GM21619 (cell line): Measurements from ENCODE around the gene MAP3K10.

ENCODE experiments used
- ATAC-seq: cut with Tn5 transposase; IDR thresholded peaks from one replicate; pipeline ENCODE4 v1.9.1; 2021; ENCODE audit not compliant: unreplicated experiment

The MAP3K10 gene

DNA sequence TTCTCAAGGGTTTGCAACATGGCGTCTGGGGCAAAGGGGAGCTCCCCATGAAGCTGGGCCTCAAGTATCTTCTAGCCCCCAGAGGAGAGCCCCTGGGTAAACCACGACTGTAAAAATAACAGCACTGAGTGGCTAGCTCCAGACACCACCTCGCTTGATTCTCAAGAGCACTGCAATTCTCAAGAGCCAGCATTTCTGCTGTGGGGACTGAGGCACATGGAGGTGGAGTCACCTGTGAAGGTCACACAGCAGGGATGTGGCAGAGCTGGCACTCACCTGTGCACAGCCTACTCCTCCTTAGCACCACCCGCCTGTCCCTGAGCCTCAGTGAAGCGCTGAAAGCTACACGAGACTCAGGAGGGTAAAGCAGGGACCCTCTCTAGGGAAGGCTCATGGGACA is 56.0 kb downstream of the MAP3K10 start:
- ATAC-seq = no peak

DNA sequence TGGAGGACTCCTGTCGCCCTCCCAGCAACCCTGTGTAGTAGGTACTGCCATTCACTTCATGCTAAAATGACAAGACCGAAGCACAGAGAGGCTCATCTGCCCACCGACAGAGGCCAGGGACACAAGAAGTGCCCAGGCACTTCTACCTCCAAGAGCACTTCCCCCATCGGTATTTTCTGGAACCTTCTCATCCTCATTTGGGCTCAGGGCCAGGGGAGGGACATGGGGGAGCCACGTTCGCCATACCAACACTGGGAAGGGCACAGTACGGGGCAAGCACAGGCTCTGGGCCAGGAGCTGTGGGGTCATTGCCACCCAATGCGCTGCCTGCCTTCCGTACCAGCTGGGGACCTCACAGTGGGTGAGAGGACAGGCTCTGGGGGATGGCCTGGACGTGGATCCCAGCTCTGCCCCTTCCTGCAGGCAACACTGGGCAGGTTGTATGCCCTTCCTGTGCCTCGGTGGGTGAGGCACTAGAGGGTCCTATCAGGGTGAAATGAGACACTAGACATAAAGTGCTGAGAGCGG is 56.6 kb downstream of the MAP3K10 start:
- no peak for ATAC-seq

DNA sequence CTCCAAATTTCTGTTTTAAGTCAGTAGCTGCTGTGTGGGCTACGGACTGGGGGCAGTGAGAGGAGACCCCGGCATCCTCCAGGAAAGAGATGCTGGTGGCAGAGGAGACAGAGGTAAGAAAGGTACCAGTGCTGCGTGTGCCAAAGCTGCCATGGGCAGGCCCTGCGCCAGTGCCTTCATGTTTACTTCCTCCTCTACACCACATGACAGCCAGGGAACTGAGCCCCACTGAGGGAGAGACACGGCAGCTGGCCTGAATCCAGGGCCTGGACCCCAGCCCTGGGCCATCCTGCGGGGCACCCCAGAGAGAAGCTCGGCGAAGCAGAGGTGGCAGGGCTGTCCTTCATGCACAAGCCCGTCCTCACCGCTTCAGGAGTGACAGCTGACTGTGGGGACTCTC is 58.0 kb downstream of the MAP3K10 start:
- no peak for ATAC-seq

DNA sequence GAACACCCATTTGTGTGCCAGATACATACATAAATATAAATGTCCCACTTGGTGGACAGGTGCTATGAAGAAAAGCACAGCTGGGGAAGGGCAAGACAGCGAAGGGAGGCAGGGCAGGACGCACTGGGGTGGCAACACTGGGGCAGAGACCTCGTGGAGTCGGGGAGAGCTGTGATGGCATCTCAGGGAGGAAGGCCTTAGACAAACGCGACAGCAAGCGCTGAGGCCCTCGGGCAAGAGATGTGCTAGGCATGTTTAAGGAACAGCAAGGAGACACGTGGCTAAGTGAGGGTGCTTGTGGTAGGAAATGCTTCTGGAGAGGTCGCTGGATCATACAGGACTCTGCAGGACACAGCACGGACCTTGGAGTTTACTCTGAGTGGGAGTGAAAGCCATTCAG is 58.6 kb downstream of the MAP3K10 start:
- ATAC-seq = no peak

DNA sequence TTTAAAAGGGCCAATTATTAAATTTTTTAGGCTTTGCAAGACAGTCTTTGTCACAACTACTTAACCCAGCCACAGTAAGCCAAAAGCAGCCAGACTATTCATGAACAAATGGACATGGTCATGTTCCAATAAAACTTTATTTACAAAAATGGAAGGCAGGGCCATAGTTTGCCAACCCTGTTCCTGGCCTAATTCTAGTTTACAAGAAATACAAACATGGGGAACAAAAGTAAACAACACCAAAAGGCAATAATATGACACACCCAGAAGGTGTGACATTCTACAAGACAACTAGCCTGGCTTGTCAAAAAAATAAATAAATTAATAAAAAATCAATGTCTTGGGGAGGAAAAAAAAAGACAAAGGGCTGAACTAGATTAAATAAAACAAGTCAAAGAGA is 60.0 kb downstream of the MAP3K10 start:
- ATAC-seq = no peak

DNA sequence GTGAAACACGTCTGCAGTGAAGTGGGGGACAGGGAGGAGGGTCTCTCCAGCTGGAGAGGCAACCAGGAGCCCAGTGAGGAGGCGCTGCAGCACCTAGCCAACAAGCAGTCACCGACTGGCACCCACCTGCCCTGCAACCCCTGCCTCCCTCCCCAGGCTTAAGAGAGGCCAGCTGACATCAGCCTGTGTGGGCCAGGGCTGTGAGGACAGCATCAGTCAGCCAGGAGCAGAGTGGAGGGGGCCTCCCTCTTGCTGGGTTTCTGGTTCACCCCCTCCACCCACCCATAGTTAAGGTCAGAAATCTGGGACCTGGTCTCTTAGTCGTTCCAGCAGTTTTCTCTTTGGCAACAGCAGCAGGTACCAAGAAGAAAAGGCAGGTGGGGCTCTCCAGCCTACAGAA is 60.8 kb downstream of the MAP3K10 start:
- ATAC-seq = no peak

DNA sequence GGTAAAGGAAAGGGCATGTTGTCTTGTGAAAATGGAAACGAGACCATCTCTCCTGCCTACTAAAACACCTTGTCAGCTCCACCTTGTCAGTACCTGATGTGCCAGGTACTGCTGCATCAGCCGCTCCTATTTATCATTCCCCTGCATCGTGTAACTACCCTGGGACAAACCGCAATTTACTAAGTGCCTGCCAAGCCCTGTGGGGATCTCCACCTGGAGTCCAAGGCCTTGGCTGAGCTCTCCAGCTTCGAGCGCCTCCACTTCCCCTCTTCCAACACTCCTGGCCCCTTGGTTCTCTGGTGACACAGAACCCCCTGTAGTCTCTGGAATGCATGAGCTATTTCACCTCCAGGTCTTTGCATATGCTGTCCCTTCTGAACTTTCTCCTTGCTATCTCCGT is 61.2 kb downstream of the MAP3K10 start:
- no peak for ATAC-seq

DNA sequence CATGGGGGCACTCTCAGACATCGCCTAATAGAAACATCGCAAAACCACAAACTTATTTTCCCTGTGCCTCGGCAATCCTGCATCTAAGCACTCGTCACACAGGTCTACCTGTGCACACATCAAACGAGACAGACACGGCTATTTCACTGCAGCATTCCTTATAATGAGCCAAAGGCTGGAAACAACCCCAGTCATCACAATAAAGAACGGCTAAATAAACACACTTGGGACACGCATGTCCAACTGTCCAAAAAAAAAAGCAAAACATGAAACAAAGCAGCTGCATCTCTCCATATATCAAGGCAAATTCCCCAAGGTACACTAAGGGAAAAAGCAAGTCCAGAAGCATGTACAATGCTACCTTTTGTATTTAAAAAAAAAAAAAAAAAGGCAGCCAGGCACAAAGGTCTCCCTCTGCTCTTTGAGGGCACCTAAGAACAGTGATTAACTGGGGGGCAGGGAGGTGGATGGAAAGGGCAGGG is 62.4 kb downstream of the MAP3K10 start:
- ATAC-seq = no peak

DNA sequence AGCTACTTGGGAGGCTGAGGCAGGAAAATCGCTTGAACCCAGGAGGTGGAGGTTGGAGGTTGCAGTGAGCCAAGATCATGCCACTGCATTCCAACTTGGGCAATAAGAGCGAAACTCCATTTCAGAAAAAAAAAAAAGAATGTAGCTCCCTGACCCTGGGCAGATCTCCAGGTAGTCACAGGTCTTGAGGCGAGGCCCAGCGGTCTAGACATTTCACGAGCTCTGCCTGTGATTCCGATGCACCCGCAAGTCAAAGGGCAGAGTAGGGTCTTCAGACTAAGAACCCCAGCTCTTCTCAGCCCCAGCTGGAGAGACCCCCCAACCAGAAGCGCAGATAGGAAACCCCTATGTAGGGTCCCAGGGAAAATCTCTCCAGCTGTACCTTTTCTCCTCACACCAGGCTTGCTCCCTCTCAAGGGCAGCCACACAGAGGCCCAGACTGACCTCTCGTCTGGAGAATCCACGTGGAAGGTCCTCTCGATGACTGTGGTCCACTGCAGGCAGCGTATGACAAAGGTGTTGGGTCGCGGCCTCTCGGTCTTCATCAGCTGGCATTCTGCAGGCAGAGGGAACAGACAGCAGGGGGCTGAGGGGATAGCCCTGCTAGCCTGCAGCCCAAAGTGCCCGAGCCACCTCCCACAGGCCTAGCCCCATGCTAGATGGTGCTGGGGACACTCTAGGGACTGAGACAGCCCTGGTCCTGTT is 63.6 kb downstream of the MAP3K10 start:
- no peak for ATAC-seq

DNA sequence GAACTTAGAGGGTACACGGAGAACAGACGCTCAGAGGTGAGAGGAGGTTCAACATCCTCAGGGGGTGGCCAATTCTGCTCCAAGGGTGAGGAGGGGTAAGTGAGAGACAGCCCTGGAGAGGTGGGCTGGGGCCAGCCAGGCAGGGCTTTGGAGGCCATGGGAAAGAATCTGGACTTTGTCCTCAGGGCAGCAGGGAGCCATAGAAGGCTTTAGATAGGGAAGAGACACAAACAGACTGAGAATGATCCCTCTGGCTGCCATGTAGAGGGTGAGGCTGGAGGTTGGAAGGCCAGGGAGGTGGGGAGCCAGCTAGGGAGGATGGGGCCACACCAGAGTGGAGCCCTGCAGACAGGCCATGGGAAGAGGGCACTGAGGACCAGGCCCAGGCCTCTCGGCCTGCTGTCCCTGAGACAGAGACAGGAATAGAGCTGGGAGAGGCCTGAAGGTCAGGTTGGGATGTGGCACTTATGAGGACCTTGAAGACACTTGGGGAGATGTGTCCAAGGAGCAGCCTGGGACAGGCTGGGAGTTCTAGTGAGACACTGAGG is 64.5 kb downstream of the MAP3K10 start:
- ATAC-seq = no peak

DNA sequence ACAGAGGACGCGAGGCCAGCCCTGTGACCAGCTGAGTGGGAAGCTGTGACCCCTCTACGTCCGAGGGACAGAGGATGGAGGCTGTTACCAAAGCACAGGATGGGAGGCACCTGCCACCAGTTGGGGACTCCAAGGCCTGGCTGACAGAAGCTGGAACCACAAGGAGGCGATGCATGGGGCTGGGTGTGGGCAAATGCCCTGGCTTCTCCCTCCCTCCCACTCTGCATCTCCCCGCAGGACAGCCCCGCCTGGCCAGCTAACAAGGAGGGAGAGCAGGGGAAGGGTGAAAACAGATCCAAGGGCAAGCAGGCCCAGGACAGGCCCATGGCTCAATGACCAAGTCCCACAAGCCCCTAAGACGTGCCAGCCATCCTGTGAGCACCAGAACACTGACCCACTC is 65.3 kb downstream of the MAP3K10 start:
- ATAC-seq = no peak

DNA sequence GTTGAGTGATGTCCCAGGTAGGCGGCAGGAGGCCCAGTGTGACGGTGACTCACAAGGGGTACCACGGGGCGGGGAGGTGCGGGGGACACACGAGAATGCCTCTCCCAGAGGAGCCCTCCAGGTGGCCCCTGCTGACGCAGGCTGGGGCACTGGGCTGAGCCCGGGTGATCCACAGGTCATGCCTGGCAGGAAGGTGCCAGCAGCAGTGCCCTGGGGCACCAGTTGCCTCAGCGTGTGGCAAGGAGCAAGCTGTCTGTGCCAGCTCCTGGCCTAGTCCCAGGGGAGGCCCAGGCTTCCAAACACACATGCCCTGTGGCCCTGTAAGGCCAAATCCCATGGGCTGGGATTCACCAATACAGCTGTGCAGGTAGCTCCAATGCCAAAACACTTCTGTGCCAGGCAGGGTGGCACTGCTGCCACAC is 65.9 kb downstream of the MAP3K10 start:
- ATAC-seq = no peak

DNA sequence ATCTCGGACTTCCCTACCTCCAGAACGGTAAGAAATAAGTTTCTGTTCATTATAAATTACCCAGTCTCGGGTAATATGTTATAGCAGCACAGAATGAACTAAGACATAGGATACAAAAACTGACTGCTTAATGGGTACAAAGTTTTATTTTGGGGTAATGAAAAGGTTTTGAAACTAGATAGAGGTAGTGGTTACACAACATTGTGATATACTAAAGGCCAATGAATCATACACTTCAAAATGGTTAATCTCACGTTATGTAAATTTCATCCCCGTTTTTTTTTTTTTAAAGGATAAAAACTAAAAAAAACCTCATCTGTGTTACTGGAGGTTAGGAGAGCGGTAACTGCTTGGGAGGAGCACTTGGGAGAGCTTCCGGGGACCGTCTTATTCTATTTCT is 70.4 kb downstream of the MAP3K10 start:
- ATAC-seq = no peak

DNA sequence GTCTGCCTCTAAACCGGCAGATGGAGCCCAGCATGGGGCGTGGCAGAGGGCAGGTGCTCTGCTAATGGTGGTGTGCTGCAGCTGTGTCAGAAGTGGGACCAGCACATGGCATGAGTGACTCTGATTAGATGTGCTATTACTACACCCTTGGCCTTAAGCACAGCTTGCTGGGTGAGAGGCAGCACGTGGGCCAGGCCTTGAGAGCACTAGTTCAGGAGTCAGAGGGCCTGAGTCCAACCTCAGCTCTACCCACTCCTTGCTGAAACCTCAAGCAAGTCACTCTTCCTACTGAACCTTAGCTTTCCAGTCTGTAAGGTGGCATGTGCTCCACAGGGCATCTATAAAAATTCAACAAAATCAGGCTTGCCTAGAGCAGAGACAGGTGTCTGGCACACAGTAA is 71.2 kb downstream of the MAP3K10 start:
- ATAC-seq = no peak

DNA sequence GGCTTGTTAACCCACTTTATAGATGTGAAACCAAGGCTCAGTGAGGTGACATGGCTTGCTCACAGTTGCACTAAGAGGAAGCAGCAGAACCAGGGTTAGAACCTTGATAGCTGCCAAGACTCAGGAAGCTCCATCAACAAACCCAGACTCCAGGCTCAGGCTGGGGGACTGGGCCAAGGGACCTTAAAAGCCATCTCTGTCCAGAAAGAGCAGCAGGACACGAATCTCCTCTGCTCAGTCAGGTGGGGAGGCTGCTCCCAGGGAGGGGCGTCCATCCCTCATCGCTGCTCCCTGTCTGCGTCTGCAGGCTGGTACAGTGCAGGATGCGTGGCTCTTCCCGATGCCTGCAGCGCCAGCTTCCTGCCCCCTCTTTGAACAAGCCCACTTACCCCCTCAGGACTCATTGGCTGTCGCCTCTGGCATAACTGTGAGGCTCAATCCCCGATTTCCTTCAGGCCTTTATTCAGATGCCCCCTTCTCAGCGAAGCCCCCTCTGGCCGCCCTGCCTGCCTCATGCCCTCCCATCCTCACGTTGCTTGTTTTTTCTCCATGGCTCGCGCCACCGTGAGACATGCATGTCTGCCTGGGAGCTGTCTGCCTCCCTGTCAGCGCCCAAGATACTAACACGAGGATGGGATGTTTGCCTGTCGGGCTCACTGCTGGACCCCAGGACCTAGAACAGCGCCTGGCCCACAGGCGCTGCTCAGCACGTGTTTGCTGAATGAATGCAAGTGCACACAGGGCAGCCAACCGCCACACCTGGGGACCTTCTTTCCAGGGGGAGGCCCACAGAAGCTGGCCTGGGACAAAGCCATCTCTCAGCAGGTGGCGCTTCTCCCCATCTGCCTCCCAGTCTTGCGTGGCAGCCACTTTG is 72.5 kb downstream of the MAP3K10 start:
- ATAC-seq = no peak

DNA sequence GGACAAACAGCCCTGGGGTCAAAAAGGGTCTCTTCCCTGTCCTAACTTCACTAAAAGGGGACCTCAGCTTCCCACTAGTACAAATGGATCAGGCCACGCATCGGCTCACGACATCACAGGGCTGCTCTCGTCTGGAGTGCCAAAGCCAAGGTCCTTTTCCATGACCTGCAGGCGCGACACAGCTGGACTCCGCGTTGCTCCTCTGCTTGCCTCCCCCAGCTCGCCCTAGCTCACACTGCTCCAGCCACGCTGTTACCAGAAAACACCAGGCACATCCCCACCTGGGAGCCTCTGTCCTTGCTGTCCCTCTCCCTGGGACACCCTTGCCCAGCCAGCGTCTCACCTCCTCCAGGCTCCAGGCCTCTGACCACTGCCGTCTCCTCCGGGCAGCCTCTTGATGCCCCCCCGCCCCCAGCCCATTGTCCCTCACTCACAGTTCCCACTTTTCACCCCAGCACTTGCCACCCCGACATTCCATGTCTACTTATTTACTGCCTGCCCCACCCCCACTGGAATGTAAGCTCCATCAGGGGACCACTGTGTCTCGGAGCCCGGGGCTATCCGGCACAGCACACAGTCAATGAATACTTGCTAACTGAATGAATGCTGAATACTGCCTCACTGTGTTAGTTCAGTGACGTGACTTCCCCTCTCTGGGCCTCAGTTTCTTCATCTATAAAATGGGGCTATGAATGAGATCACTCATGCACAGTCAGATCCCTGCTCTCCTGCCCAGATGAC is 73.3 kb downstream of the MAP3K10 start:
- ATAC-seq = no peak
